Measurements from ENCODE around the gene TP53RK. TPM values are rescaled to one million over a fixed set of nuclear protein-coding genes. Genes with fewer than 3 reads are reported as not detected.

The TP53RK gene
- total and polyA plus RNA-seq, 2 of the 13 experiments (the other 11 are each of a cell fraction or from before 2014, with no cell fraction given): 12.9 to 25.5 TPM

DNA sequence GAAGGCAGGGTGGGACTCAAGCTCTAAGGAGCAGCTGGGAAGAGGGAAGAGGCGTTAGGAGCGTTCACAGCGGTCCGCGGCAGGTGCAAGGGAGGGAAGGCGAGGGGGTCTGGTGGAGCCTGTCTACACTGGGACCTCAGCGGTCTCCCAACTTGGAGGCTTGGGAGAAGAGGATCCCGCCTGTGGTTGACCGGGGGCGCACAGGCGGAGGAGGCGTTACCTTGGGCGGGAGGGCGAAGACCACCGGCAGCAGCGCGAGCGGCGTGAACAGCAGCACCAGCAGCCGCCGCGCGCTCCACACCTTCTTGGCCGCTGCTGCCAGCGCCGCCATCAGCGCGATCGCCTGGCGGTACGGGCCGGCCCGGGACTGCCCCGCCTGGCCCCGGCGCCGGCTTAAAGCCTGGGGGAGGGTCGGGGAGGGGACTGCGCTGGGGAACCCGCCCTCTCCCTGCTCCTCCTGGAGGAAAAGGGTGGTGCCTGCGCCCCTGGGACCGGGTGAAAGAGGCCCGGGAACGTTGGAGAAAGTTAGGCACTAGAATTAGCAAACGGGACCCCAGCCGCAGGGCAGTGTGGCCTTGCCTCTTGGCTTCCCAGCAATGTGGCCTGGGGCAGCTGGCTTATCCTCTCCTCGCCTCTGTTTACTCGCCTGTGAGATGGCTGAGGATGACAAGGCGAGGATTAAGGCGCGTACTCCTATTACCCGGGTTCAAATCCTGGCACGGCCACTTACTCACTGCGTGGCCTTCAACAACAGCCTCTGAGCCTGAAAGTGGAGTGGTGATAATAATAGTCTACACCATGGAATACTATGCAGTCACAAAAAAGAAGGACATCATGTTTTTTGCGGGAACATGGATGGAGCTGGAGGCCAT is 37.9 kb downstream of the TP53RK start, which contains the start of gene SLC13A3 (continued):
- TF ChIP-seq, protein P1, sequence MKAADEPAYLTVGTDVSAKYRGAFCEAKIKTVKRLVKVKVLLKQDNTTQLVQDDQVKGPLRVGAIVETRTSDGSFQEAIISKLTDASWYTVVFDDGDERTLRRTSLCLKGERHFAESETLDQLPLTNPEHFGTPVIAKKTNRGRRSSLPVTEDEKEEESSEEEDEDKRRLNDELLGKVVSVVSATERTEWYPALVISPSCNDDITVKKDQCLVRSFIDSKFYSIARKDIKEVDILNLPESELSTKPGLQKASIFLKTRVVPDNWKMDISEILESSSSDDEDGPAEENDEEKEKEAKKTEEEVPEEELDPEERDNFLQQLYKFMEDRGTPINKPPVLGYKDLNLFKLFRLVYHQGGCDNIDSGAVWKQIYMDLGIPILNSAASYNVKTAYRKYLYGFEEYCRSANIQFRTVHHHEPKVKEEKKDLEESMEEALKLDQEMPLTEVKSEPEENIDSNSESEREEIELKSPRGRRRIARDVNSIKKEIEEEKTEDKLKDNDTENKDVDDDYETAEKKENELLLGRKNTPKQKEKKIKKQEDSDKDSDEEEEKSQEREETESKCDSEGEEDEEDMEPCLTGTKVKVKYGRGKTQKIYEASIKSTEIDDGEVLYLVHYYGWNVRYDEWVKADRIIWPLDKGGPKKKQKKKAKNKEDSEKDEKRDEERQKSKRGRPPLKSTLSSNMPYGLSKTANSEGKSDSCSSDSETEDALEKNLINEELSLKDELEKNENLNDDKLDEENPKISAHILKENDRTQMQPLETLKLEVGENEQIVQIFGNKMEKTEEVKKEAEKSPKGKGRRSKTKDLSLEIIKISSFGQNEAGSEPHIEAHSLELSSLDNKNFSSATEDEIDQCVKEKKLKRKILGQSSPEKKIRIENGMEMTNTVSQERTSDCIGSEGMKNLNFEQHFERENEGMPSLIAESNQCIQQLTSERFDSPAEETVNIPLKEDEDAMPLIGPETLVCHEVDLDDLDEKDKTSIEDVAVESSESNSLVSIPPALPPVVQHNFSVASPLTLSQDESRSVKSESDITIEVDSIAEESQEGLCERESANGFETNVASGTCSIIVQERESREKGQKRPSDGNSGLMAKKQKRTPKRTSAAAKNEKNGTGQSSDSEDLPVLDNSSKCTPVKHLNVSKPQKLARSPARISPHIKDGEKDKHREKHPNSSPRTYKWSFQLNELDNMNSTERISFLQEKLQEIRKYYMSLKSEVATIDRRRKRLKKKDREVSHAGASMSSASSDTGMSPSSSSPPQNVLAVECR (CRISPR knock-in tag; IDR thresholded peaks at IDR 0.05; ENCODE audit: borderline replicate concordance): peak; percentile 74; the same call in 1 of the 2 replicates
- TF ChIP-seq TGIF2 (CRISPR knock-in tag; IDR thresholded peaks at IDR 0.05) (peak; percentile 37; the same call in 1 of the 2 replicates), NCOR1 (IDR thresholded peaks at IDR 0.05; ENCODE audit: borderline replicate concordance, low read length) (peak; percentile 17; the same call in 1 of the 2 replicates), JUN (CRISPR knock-in tag; IDR thresholded peaks at IDR 0.05) (0 out of 2 replicates have a peak, but pooled peaks have one; percentile 13), SRSF1 (optimal IDR thresholded peaks at IDR 0.05; ENCODE audit: low read depth, low read length) (peak; percentile 96), PITX1 (CRISPR knock-in tag; IDR thresholded peaks at IDR 0.05) (no peak), GFI1 (CRISPR knock-in tag; IDR thresholded peaks at IDR 0.05; ENCODE audit: borderline replicate concordance) (no peak), FOXP1 (IDR thresholded peaks at IDR 0.05) (no peak), FOXP1 (CRISPR knock-in tag; IDR thresholded peaks at IDR 0.05) (no peak), ZNF607 (CRISPR knock-in tag; IDR thresholded peaks at IDR 0.05; ENCODE audit: borderline replicate concordance) (peak; percentile 70), FOXO1 (CRISPR knock-in tag; IDR thresholded peaks at IDR 0.05) (0 out of 2 replicates have a peak, but pooled peaks have one; percentile 29), ZNF773 (CRISPR knock-in tag; IDR thresholded peaks at IDR 0.05; ENCODE audit: borderline replicate concordance) (peak; percentile 75), ZNF605 (CRISPR knock-in tag; IDR thresholded peaks at IDR 0.05) (peak; percentile 59), KLF9 (CRISPR knock-in tag; IDR thresholded peaks at IDR 0.05; ENCODE audit: low read depth) (peak; percentile 75; the same call in 1 of the 2 replicates), ZIK1 (CRISPR knock-in tag; IDR thresholded peaks at IDR 0.05; ENCODE audit: borderline replicate concordance, low read depth) (peak; percentile 91), TEAD3 (CRISPR knock-in tag; optimal IDR thresholded peaks at IDR 0.05; ENCODE audit: borderline replicate concordance) (peak; percentile 60), TBX2 (CRISPR knock-in tag; IDR thresholded peaks at IDR 0.05; ENCODE audit: borderline replicate concordance) (peak; percentile 92), HNRNPK (IDR thresholded peaks at IDR 0.05; ENCODE audit: low read depth, low read length, poor library complexity, severe bottlenecking) (peak; percentile 80), CAMTA2 (CRISPR knock-in tag; IDR thresholded peaks at IDR 0.05; ENCODE audit: borderline replicate concordance) (peak; percentile 63; the same call in 1 of the 2 replicates), RBM39 (IDR thresholded peaks at IDR 0.05; ENCODE audit: low read depth, low read length, poor library complexity, severe bottlenecking) (peak; percentile 95), KDM6A (CRISPR knock-in tag; IDR thresholded peaks at IDR 0.05; ENCODE audit: low read depth) (no peak), KDM1A (CRISPR knock-in tag; IDR thresholded peaks at IDR 0.05) (peak; percentile 96), RXRA (CRISPR knock-in tag; IDR thresholded peaks at IDR 0.05) (peak; percentile 61; the same call in 1 of the 2 replicates), ZNF234 (CRISPR knock-in tag; conservative IDR thresholded peaks at IDR 0.05) (peak; percentile 67; the same call in 1 of the 2 replicates), KAT7 (CRISPR knock-in tag; IDR thresholded peaks at IDR 0.05; ENCODE audit: borderline replicate concordance) (peak; percentile 98)
- TF ChIP-seq, protein P2, sequence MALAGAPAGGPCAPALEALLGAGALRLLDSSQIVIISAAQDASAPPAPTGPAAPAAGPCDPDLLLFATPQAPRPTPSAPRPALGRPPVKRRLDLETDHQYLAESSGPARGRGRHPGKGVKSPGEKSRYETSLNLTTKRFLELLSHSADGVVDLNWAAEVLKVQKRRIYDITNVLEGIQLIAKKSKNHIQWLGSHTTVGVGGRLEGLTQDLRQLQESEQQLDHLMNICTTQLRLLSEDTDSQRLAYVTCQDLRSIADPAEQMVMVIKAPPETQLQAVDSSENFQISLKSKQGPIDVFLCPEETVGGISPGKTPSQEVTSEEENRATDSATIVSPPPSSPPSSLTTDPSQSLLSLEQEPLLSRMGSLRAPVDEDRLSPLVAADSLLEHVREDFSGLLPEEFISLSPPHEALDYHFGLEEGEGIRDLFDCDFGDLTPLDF (CRISPR knock-in tag; IDR thresholded peaks at IDR 0.05): peak; percentile 62

All from HepG2 (cell line).